Memory B cell (primary cell): ENCODE measurements around the gene GMNN.

Experiments used
- ATAC-seq: fragments of 150-1000 bp; cut with Tn5 transposase; 2 replicates; pipeline ENCODE4 v1.10.0; 2021; ENCODE audit warnings: low read depth, mild to moderate bottlenecking, moderate library complexity
- DNase-seq, 2 donors: peaks; one replicate each; pipeline ENCODE4 v3.0.0; 2022; ENCODE audit warnings: low spot score in 2 of 2
- H3K27ac Mint-ChIP-seq: one replicate; pipeline ENCODE4 v1.8.0; 2022; ENCODE audit warnings: mild to moderate bottlenecking, moderate library complexity, mixed read lengths
- H3K27me3 Mint-ChIP-seq: one replicate; pipeline ENCODE4 v1.8.0; 2022; ENCODE audit warnings: mixed read lengths
- H3K36me3 Mint-ChIP-seq: one replicate; pipeline ENCODE4 v1.8.0; 2022; ENCODE audit warnings: mild to moderate bottlenecking, mixed read lengths
- H3K4me1 Mint-ChIP-seq: one replicate; pipeline ENCODE4 v1.8.0; 2022; ENCODE audit warnings: mixed read lengths
- H3K4me3 Mint-ChIP-seq: one replicate; pipeline ENCODE4 v1.8.0; 2022; ENCODE audit warnings: mild to moderate bottlenecking, moderate library complexity, mixed read lengths
- H3K9me3 Mint-ChIP-seq: one replicate; pipeline ENCODE4 v1.8.0; 2022; ENCODE audit warnings: mixed read lengths

Gene GMNN

GRCh38 chr6:24807584-24807983 lies 32.8 kb downstream of the GMNN start:
- peaks cover 20% of the 10 kb centered on the region for H3K36me3 Mint-ChIP-seq

GRCh38 chr6:24809728-24810127 lies 35.0 kb downstream of the GMNN start:
- Mint-ChIP-seq H3K4me3 (no peak overlapping the region), H3K36me3 (peaks cover 16% of the 10 kb centered on the region), H3K27me3 (no peaks in the 10 kb centered on the region), H3K4me1 (no peaks in the 10 kb centered on the region), H3K9me3 (no peaks in the 10 kb centered on the region), H3K27ac (no peak overlapping the region)
- ATAC-seq = no peak
- DNase-seq = no peak

More at GRCh38 chr6:24807584-24807983, 32.8 kb downstream of the GMNN start:
- no peak for ATAC-seq
- no peak overlapping the region for H3K4me3 Mint-ChIP-seq
- no peaks in the 10 kb centered on the region for H3K4me1 Mint-ChIP-seq
- H3K27me3 Mint-ChIP-seq = no peaks in the 10 kb centered on the region
- H3K9me3 Mint-ChIP-seq = no peaks in the 10 kb centered on the region
- H3K27ac Mint-ChIP-seq = no peak overlapping the region
- no peak for DNase-seq

GRCh38 chr6:24818346-24818745 lies 43.6 kb downstream of the GMNN start:
- Mint-ChIP-seq H3K9me3 (no peaks in the 10 kb centered on the region), H3K4me1 (peaks cover 2% of the 10 kb centered on the region), H3K27me3 (no peaks in the 10 kb centered on the region), H3K4me3 (no peak overlapping the region), H3K36me3 (peaks cover 18% of the 10 kb centered on the region), H3K27ac (no peak overlapping the region)
- ATAC-seq (no peak), DNase-seq (no peak)

GRCh38 chr6:24821860-24822444 lies 47.2 kb downstream of the GMNN start:
- no peak for ATAC-seq
- peak overlapping the region; percentile 31 for H3K27ac Mint-ChIP-seq
- DNase-seq = no peak
- H3K4me1 Mint-ChIP-seq = peaks cover 2% of the 10 kb centered on the region
- H3K36me3 Mint-ChIP-seq = peaks cover 32% of the 10 kb centered on the region
- no peaks in the 10 kb centered on the region for H3K9me3 Mint-ChIP-seq
- H3K27me3 Mint-ChIP-seq = no peaks in the 10 kb centered on the region
- no peak overlapping the region for H3K4me3 Mint-ChIP-seq

GRCh38 chr6:24822696-24823095 lies 48.0 kb downstream of the GMNN start:
- no peak overlapping the region for H3K27ac Mint-ChIP-seq
- no peak overlapping the region for H3K4me3 Mint-ChIP-seq
- peaks cover 4% of the 10 kb centered on the region for H3K4me1 Mint-ChIP-seq
- DNase-seq (no peak), ATAC-seq (no peak)
- H3K27me3 Mint-ChIP-seq = no peaks in the 10 kb centered on the region
- no peaks in the 10 kb centered on the region for H3K9me3 Mint-ChIP-seq
- peaks cover 37% of the 10 kb centered on the region for H3K36me3 Mint-ChIP-seq

GRCh38 chr6:24823185-24823584 lies 48.4 kb downstream of the GMNN start:
- no peaks in the 10 kb centered on the region for H3K9me3 Mint-ChIP-seq
- H3K36me3 Mint-ChIP-seq = peaks cover 40% of the 10 kb centered on the region
- DNase-seq (no peak), ATAC-seq (no peak)
- H3K27ac Mint-ChIP-seq = no peak overlapping the region
- peaks cover 4% of the 10 kb centered on the region for H3K4me1 Mint-ChIP-seq
- no peaks in the 10 kb centered on the region for H3K27me3 Mint-ChIP-seq
- H3K4me3 Mint-ChIP-seq = no peak overlapping the region

- H3K9me3 Mint-ChIP-seq = no peaks in the 10 kb centered on the region
- H3K36me3 Mint-ChIP-seq = peaks cover 41% of the 10 kb centered on the region
- H3K4me3 Mint-ChIP-seq = no peak overlapping the region
These were observed 49.6 kb downstream of the GMNN start for GRCh38 chr6:24824142-24824938.

GRCh38 chr6:24825130-24825630 lies 50.4 kb downstream of the GMNN start:
- peaks cover 41% of the 10 kb centered on the region for H3K36me3 Mint-ChIP-seq
- H3K9me3 Mint-ChIP-seq = no peaks in the 10 kb centered on the region
- DNase-seq (no peak), ATAC-seq (no peak)
- H3K27me3 Mint-ChIP-seq = no peaks in the 10 kb centered on the region
- peaks cover 11% of the 10 kb centered on the region for H3K4me1 Mint-ChIP-seq
- no peak overlapping the region for H3K4me3 Mint-ChIP-seq
- H3K27ac Mint-ChIP-seq = no peak overlapping the region

More at GRCh38 chr6:24824142-24824938, 49.6 kb downstream of the GMNN start:
- Mint-ChIP-seq H3K27ac (peak overlapping the region; percentile 35), H3K4me1 (peaks cover 9% of the 10 kb centered on the region), H3K27me3 (no peaks in the 10 kb centered on the region)
- ATAC-seq = no peak
- no peak for DNase-seq

GRCh38 chr6:24827162-24827561 lies 52.4 kb downstream of the GMNN start:
- Mint-ChIP-seq H3K4me3 (no peak overlapping the region), H3K36me3 (peaks cover 47% of the 10 kb centered on the region), H3K27ac (peak overlapping the region; percentile 86), H3K27me3 (no peaks in the 10 kb centered on the region), H3K9me3 (no peaks in the 10 kb centered on the region), H3K4me1 (peaks cover 8% of the 10 kb centered on the region)
- ATAC-seq (no peak), DNase-seq (no peak)

GRCh38 chr6:24827970-24828369 lies 53.2 kb downstream of the GMNN start:
- Mint-ChIP-seq H3K27me3 (no peaks in the 10 kb centered on the region), H3K27ac (peak overlapping the region; percentile 86), H3K4me3 (no peak overlapping the region), H3K4me1 (peaks cover 8% of the 10 kb centered on the region), H3K36me3 (peaks cover 51% of the 10 kb centered on the region), H3K9me3 (no peaks in the 10 kb centered on the region)
- DNase-seq = no peak
- no peak for ATAC-seq

GRCh38 chr6:24829657-24830056 lies 54.9 kb downstream of the GMNN start:
- no peak for ATAC-seq
- Mint-ChIP-seq H3K4me3 (no peak overlapping the region), H3K27me3 (no peaks in the 10 kb centered on the region), H3K27ac (peak overlapping the region; percentile 88), H3K9me3 (no peaks in the 10 kb centered on the region), H3K36me3 (peaks cover 51% of the 10 kb centered on the region), H3K4me1 (peaks cover 10% of the 10 kb centered on the region)
- no peak for DNase-seq

- Mint-ChIP-seq H3K9me3 (no peaks in the 10 kb centered on the region), H3K36me3 (peaks cover 43% of the 10 kb centered on the region), H3K27ac (no peak overlapping the region), H3K27me3 (no peaks in the 10 kb centered on the region), H3K4me1 (peaks cover 15% of the 10 kb centered on the region), H3K4me3 (no peak overlapping the region)
- DNase-seq = no peak
- no peak for ATAC-seq
These were observed 57.3 kb downstream of the GMNN start for GRCh38 chr6:24831771-24832716.

GRCh38 chr6:24832794-24833193 lies 58.1 kb downstream of the GMNN start:
- Mint-ChIP-seq H3K27me3 (no peaks in the 10 kb centered on the region), H3K4me3 (no peak overlapping the region), H3K27ac (no peak overlapping the region), H3K4me1 (peaks cover 13% of the 10 kb centered on the region), H3K36me3 (peaks cover 37% of the 10 kb centered on the region), H3K9me3 (no peaks in the 10 kb centered on the region)
- DNase-seq (no peak), ATAC-seq (no peak)
